HL-60 (cell line): ENCODE measurements around the gene IPO13.
A peak's percentile ranks its signal among the peaks of the same experiment; 100 is the strongest.

Experiments used
- CTCF ChIP-seq: IDR thresholded peaks from one replicate; pipeline ENCODE4 v1.5.1; 2011; ENCODE audit warnings: low read length, control low read depth, inconsistent platforms; ENCODE audit not compliant: insufficient read depth
- GABPA ChIP-seq: IDR thresholded peaks from 2 replicates; pipeline ENCODE4 v1.6.1; 2012; ENCODE audit warnings: low read depth
- POLR2AphosphoS5 ChIP-seq: IDR thresholded peaks from 2 replicates; pipeline ENCODE4 v1.6.1; 2012; ENCODE audit warnings: low read depth
- REST ChIP-seq: IDR thresholded peaks from 2 replicates; pipeline ENCODE4 v1.6.1; 2012; ENCODE audit warnings: low read depth; ENCODE audit not compliant: insufficient replicate concordance

- no peak for TF ChIP-seq POLR2AphosphoS5
- TF ChIP-seq CTCF = no peak
- peak; percentile 63 for TF ChIP-seq GABPA
- TF ChIP-seq REST = no peak
These were observed 44.9 kb downstream of the IPO13 start, which contains the start of gene CCDC24 for GRCh38 chr1:43991476-43992231.
